ENCODE measurements around the gene ESYT1.

Gene ESYT1

DNA sequence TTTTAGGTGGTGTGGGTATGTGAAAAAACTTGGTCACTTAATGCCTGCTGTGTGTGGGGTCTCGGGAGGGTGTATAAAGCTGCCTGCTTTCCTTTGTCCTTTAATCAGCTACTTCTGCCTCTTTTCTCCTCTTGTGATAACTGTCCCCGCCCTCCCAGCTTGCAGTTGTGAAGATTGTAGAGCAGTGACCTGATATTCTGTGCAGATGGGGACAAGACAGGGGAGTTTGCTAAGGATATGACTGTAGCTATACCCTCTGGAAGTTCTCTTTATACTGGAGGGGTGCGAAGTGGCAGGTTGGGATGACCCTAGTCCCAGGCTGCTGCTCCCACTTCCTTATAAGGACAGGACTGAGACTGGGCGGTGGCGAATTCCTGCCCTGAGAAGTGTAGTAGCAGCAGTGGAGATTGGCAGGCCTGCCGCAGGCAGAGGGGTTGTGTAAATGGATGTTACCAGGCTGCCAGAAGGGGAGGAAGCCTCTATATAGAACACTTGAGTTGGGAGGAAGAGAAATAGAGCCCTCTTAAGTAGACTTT, 30.9 kb downstream of the ESYT1 start (continued):
- TF ChIP-seq, protein P1, sequence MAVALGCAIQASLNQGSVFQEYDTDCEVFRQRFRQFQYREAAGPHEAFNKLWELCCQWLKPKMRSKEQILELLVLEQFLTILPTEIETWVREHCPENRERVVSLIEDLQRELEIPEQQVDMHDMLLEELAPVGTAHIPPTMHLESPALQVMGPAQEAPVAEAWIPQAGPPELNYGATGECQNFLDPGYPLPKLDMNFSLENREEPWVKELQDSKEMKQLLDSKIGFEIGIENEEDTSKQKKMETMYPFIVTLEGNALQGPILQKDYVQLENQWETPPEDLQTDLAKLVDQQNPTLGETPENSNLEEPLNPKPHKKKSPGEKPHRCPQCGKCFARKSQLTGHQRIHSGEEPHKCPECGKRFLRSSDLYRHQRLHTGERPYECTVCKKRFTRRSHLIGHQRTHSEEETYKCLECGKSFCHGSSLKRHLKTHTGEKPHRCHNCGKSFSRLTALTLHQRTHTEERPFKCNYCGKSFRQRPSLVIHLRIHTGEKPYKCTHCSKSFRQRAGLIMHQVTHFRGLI (tag by site-specific recombination; IDR thresholded peaks at IDR 0.05), result no peak
- TF ChIP-seq, protein P2, sequence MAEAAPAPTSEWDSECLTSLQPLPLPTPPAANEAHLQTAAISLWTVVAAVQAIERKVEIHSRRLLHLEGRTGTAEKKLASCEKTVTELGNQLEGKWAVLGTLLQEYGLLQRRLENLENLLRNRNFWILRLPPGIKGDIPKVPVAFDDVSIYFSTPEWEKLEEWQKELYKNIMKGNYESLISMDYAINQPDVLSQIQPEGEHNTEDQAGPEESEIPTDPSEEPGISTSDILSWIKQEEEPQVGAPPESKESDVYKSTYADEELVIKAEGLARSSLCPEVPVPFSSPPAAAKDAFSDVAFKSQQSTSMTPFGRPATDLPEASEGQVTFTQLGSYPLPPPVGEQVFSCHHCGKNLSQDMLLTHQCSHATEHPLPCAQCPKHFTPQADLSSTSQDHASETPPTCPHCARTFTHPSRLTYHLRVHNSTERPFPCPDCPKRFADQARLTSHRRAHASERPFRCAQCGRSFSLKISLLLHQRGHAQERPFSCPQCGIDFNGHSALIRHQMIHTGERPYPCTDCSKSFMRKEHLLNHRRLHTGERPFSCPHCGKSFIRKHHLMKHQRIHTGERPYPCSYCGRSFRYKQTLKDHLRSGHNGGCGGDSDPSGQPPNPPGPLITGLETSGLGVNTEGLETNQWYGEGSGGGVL (tag by site-specific recombination; IDR thresholded peaks at IDR 0.05), result no peak
- no peak for TF ChIP-seq KLF1 (tag by site-specific recombination; IDR thresholded peaks at IDR 0.05)
- no peak for TF ChIP-seq ZNF830 (tag by site-specific recombination; IDR thresholded peaks at IDR 0.05; ENCODE audit: low read depth)
- no peak for TF ChIP-seq ZNF558 (tag by site-specific recombination; IDR thresholded peaks at IDR 0.05)
- no peak for TF ChIP-seq ZNF626 (tag by site-specific recombination; IDR thresholded peaks at IDR 0.05)
- TF ChIP-seq, protein P3, sequence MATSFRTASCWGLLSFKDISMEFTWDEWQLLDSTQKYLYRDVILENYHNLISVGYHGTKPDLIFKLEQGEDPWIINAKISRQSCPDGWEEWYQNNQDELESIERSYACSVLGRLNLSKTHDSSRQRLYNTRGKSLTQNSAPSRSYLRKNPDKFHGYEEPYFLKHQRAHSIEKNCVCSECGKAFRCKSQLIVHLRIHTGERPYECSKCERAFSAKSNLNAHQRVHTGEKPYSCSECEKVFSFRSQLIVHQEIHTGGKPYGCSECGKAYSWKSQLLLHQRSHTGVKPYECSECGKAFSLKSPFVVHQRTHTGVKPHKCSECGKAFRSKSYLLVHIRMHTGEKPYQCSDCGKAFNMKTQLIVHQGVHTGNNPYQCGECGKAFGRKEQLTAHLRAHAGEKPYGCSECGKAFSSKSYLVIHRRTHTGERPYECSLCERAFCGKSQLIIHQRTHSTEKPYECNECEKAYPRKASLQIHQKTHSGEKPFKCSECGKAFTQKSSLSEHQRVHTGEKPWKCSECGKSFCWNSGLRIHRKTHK (tag by site-specific recombination; IDR thresholded peaks at IDR 0.05), result no peak
- TF ChIP-seq TCF7L2 (IDR thresholded peaks at IDR 0.05; ENCODE audit: borderline replicate concordance, low read depth, low read length), result no peak
- no peak for TF ChIP-seq ZFP41 (tag by site-specific recombination; IDR thresholded peaks at IDR 0.05; ENCODE audit: borderline replicate concordance)
- no peak for TF ChIP-seq ZNF664 (tag by site-specific recombination; IDR thresholded peaks at IDR 0.05)
- TF ChIP-seq ZNF274 (IDR thresholded peaks at IDR 0.05; ENCODE audit: low read length), result no peak
- no peak for TF ChIP-seq ZNF274 (tag by site-specific recombination; IDR thresholded peaks at IDR 0.05; ENCODE audit: borderline replicate concordance)
- TF ChIP-seq ZNF404 (tag by site-specific recombination; IDR thresholded peaks at IDR 0.05), result no peak
- TF ChIP-seq ZNF394 (tag by site-specific recombination; IDR thresholded peaks at IDR 0.05; ENCODE audit: borderline replicate concordance), result peak; percentile 42; the same call in 1 of the 2 replicates
- no peak for TF ChIP-seq ZNF776 (tag by site-specific recombination; IDR thresholded peaks at IDR 0.05; ENCODE audit: borderline replicate concordance)
- no peak for TF ChIP-seq ZSCAN23 (tag by site-specific recombination; IDR thresholded peaks at IDR 0.05)
- TF ChIP-seq SP7 (tag by site-specific recombination; IDR thresholded peaks at IDR 0.05), result no peak
- no peak for TF ChIP-seq FEZF1 (tag by site-specific recombination; IDR thresholded peaks at IDR 0.05)
- 0 out of 2 replicates have a peak, but pooled peaks have one; percentile 13 for TF ChIP-seq ZNF2 (tag by site-specific recombination; IDR thresholded peaks at IDR 0.05)
- no peak for TF ChIP-seq ZNF677 (tag by site-specific recombination; IDR thresholded peaks at IDR 0.05)
- no peak for TF ChIP-seq HOXC10 (CRISPR knock-in tag; IDR thresholded peaks at IDR 0.05)
- TF ChIP-seq ZNF610 (tag by site-specific recombination; IDR thresholded peaks at IDR 0.05; ENCODE audit: borderline replicate concordance), result no peak
- no peak for TF ChIP-seq ZNF133 (tag by site-specific recombination; IDR thresholded peaks at IDR 0.05)
- no peak for TF ChIP-seq ZNF146 (tag by site-specific recombination; IDR thresholded peaks at IDR 0.05)
- TF ChIP-seq TRIM28 (IDR thresholded peaks at IDR 0.05; ENCODE audit: borderline replicate concordance, low read length), result no peak
- TF ChIP-seq ZNF560 (tag by site-specific recombination; IDR thresholded peaks at IDR 0.05; ENCODE audit: borderline replicate concordance), result no peak
- TF ChIP-seq ZIC2 (tag by site-specific recombination; IDR thresholded peaks at IDR 0.05), result no peak
- TF ChIP-seq ZNF248 (tag by site-specific recombination; IDR thresholded peaks at IDR 0.05), result no peak
- TF ChIP-seq, protein P4, sequence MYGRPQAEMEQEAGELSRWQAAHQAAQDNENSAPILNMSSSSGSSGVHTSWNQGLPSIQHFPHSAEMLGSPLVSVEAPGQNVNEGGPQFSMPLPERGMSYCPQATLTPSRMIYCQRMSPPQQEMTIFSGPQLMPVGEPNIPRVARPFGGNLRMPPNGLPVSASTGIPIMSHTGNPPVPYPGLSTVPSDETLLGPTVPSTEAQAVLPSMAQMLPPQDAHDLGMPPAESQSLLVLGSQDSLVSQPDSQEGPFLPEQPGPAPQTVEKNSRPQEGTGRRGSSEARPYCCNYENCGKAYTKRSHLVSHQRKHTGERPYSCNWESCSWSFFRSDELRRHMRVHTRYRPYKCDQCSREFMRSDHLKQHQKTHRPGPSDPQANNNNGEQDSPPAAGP (tag by site-specific recombination; IDR thresholded peaks at IDR 0.05), result no peak
- no peak for TF ChIP-seq GLI2 (tag by site-specific recombination; IDR thresholded peaks at IDR 0.05; ENCODE audit: borderline replicate concordance, low read depth)
- no peak for TF ChIP-seq ZNF174 (tag by site-specific recombination; IDR thresholded peaks at IDR 0.05)
- TF ChIP-seq ZNF585B (tag by site-specific recombination; IDR thresholded peaks at IDR 0.05), result no peak
- TF ChIP-seq ZNF121 (tag by site-specific recombination; IDR thresholded peaks at IDR 0.05), result no peak
- TF ChIP-seq ZBTB17 (tag by site-specific recombination; IDR thresholded peaks at IDR 0.05), result peak; percentile 81
- peak; percentile 36 for TF ChIP-seq SP2 (tag by site-specific recombination; IDR thresholded peaks at IDR 0.05)
- no peak for TF ChIP-seq ZNF548 (tag by site-specific recombination; IDR thresholded peaks at IDR 0.05)
- no peak for TF ChIP-seq ZNF112 (tag by site-specific recombination; IDR thresholded peaks at IDR 0.05)
